ENCODE results near the gene ROPN1L.

The ROPN1L gene

DNA sequence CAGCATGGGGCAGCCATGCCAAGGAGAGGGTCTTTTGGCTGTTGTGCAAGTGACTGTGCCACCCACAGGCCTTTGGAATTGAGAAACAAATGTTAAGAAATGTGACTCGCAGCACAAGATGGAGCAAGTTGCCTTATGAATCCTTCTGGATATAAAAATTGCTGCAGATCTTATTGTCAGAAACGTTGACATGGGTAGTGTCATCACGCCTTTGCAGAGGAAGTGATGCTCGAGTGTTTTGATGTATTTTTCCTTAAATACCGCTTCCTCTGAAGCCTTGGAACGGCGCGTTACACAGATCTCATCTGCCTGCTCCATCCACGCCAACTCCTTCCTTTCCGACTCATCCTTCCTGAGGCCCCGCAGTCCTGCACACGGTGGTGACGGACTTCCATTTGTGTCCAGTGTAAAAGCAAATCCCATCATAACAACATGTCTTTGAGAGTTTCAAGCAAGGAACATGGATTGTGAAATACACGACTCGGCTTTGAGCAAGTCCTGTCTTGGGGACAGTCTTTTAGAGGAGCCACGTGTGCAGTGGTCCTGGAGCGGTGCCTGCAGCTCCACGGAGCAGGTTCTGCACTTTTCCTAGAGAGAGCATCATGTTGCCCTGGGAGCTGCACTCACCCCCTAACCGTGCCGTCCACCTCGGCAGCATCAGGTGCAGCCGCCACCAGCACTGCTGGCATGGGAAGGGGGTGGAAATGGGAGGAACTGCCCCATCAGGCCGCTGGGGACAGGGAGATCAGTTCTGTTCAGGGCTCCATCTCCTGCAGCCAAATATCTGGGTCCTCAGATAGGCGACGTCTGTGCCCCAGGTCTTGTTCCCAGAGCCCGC is 15.1 kb downstream of the ROPN1L start:
- no peak for DNase-seq (ENCODE audit: extremely low read depth in 1 of 2, low read depth in 1 of 2)

DNA sequence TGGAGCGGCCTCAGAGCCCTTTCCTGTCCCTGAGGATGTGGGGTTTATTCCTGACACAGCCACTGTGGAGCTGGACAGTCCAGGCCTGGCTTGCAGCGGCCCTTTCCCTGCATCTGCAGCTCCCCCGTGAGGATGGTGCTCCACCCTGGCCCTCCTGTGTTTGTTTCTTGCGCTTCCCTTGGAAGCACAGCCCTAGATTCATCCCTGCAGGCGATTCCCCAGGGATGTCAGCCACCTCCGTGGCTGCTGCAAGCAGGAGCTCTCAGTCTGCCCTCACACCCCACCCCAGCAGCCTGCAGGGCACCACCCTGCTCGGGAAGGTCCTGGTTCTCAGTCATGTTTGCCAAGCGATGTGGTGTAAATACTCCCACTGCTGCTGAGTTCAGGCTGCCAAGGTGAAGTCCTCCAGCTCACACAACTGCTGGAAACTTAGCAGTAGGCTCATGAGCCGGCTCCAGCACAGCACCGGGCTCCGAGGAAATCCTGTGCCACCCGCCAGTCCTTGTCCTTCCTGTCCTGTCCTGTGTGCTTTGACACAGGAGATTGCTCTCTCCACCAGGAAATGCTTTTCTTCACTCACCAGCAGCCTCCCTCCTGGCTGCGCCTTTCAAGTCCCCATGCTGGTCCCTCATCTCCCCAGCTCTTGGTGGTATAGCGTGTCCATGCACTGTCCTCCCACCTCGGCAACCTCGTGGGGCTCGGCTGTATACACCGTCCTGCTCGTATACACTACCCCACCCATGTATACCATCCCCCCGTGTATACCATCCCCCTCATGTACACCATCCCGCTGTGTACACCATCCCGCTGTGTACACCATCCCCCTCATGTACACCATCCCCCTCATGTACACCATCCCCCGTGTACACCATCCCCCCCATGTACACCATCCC is 16.2 kb downstream of the ROPN1L start:
- no peak for DNase-seq (ENCODE audit: extremely low read depth in 1 of 2, low read depth in 1 of 2)

DNA sequence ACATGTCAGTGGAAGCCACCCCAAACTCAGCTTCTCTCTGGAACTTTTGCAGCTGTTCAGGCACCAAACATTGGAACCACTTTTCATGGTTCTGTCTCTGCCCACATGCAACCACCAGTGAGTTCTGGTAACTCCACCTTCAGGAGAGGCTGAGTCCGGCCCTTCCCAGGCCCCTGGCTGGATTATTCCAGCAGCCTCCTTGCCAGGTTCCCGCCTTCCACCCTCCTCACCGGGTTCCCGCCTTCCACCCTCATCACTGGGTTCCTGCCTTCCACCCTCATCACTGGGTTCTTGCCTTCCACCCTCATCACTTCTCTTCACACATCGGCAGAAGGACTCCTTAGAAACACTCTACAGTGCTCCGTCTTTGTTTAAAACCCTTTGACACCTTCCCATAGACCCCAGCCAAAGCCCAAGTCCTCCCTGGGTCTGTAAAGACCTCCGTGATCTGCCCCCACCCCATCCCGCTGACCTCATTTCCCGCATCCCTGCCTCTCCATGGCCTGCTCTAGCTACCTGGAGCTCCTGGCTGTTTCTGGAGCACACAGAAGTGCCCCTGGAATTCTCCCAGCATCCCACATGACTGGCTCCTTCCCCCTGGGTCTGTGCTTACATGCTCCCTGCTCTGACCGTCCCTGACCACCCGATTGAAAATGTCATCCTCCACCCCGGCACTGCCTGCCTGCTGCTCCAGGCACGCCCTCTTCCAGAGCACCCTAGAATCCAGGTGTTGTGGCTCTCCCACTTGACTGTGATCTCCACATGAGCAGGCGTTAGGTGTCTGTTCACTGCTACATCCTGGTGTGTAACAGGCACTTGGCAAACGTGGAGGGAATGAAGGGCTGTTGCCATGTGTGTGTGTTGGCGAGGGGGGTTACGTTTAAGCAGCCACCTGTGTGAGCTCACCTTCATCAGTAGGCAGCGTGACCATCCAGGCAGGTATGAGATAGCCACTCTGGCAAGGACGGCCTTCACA is 17.7 kb downstream of the ROPN1L start:
- no peak for DNase-seq (ENCODE audit: extremely low read depth in 1 of 2, low read depth in 1 of 2)

DNA sequence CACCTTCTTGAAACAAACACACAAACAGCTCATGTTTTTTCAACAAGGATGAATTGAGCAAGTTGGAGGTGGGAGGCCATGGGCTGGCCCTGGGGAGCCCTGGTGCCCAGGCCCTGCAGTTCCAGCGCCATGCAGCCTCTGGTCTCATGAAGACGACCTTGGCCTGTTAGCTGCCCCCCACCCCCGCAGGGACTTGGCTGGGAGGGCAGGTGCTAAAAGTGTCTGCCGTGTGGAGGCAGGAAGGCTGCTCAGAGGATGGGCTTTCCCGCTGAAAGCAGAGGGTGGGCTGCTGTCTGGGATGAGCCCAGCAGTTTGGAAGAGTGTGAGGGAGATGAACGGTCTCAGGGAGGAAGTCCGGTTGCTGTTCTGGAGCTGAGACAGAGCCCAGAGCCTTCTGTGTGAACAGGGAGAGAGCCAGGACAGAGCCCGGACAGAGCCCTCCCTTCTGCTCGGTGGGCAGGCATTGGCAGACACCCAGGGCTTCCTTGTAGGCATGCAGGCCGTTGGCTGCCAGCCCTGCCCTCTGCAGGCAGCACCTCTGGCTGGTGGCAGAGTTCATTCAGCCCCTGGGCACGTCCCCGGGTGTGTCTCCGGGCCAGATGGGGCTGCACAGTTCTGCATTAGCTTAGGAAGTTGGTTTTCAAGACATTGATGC is 18.7 kb downstream of the ROPN1L start:
- DNase-seq (ENCODE audit: extremely low read depth in 1 of 2, low read depth in 1 of 2), result no peak

DNA sequence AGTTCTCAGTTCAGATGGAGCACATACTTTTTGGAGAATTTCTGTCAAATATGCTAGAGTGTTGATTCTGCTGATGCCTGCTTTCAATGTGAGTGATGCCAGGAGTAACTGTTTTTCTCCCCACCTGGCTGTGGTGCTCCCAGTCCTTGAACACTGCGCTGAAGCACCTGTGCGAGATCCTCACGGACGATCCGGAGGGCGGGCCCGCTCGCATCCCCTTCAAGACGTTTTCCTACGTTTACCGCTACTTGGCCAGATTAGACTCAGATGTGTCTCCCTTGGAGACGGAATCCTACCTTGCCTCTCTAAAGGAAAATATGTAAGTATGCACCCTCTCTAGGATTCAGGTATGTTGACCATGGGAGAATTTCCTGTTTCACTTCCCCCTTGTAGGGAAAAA is 19.4 kb downstream of the ROPN1L start:
- no peak for DNase-seq (ENCODE audit: extremely low read depth in 1 of 2, low read depth in 1 of 2)

DNA sequence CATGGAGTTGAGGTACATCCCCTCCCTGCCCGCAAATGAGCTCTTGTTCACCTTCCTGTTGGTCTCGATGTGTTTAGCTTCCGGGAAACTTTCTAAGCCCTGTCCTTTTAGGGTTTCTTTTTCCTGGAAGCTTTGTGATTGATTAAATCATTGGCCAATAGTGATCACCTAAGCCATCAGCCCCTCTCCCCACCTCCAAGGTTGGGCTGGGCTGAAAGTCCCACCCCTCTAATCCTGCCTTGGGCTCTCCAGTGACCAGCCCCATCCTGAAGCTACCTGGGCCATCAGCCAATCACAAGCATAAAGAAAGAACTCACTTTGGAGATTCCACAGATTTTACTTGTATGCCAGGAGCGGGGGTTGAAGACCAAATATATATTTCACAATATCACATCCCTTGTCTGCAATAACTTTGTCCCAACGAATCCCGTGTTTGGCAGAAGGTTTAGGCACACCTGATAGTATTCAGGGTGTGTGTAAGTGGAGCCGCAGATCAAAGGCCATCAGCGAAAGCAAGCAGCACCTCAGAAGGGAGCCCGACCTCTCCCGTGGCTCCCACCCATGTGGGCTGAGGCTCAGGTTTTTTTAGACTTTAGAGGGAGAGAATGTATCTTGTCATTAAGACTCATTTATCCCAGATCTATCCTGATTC is 20.4 kb downstream of the ROPN1L start:
- DNase-seq (ENCODE audit: extremely low read depth in 1 of 2, low read depth in 1 of 2), result no peak

DNA sequence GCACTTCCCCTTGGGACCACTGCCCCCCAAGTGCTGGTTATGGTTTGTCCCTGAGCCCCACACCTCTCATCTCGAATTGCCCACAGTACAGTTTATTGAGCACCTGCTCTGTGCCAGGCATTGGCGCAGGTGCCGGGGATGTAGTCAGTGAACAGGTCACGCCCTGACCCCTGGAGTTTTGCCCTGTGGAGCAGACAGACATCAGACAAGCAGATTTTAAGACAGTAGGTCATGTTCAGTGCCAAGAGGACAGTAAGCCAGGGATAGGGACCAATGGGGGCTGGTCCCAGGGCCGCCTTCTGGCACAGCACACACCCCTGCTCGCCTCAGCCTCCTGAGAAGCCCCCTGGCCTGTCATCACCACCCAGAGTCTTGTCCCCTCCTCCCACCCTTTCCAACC is 21.9 kb downstream of the ROPN1L start:
- DNase-seq (ENCODE audit: extremely low read depth in 1 of 2, low read depth in 1 of 2), result no peak

DNA sequence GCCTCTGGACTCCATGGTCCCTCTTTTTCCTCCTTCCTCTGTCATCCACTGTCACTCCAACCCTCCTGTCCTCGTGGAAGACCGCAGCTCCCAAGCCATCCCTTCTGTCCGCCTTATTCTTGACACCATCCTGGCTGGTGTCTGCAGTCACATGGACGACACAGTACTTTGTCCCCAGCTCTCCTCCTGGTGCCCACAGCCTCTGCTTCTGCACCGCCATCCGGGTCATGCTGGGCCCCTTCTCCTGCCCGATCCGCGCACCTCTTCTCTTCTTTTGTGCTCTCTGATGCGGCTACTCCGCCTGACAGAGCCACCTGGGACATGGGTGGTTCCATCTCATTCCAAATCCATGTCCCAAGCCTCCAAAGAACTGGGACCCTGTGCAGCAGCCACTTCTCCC is 22.5 kb downstream of the ROPN1L start:
- no peak for DNase-seq (ENCODE audit: extremely low read depth in 1 of 2, low read depth in 1 of 2)

DNA sequence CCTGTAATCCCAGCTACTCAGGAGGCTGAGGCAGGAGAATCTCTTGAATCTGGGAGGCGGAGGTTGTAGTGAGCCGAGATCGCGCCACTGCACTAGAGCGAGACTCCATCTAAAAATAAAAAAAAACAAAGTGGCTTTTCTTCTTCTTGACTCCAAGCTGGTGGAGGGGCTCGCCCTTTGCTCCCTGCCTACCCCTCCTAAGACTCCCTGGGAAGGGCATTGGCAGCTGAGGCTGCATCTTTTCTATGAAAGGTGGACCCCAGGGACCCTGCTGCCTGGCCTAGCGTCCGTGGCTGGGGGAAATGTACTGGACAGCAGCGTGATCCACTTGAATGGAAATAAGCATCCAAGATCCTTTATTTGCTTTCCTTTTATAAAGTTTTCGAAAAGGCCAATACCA is 24.0 kb downstream of the ROPN1L start:
- DNase-seq (ENCODE audit: extremely low read depth in 1 of 2, low read depth in 1 of 2), result no peak

DNA sequence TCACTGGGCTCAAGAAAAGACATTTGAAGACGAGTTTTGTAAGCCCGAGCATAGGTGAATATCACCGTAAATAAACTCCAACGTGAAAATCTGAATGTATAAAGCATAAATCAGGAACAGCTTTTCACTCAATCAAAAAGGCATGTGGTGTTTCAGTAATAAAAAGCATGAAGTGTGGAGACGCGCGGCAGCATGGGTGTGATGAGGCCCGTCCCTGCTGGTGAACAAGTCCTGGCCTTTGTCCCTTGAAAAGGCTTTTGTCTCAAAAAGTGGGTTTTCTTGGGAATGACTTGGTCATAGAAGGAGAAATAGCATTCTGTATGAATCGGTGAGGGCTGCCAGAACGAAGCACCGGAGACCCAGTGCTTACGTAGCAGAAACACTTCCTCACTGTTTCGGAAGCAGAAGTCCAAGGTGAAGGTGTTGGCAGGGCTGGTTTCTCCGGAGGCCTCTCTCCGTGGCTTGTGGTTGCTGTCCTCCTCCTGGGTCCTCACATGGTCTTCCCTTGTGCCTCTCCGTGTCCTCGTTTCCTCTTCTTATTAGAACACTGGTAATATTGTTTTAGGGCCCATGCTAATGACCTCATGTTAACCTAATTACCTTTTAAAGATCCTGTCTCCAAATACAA is 24.9 kb downstream of the ROPN1L start:
- DNase-seq (ENCODE audit: extremely low read depth in 1 of 2, low read depth in 1 of 2), result no peak

DNA sequence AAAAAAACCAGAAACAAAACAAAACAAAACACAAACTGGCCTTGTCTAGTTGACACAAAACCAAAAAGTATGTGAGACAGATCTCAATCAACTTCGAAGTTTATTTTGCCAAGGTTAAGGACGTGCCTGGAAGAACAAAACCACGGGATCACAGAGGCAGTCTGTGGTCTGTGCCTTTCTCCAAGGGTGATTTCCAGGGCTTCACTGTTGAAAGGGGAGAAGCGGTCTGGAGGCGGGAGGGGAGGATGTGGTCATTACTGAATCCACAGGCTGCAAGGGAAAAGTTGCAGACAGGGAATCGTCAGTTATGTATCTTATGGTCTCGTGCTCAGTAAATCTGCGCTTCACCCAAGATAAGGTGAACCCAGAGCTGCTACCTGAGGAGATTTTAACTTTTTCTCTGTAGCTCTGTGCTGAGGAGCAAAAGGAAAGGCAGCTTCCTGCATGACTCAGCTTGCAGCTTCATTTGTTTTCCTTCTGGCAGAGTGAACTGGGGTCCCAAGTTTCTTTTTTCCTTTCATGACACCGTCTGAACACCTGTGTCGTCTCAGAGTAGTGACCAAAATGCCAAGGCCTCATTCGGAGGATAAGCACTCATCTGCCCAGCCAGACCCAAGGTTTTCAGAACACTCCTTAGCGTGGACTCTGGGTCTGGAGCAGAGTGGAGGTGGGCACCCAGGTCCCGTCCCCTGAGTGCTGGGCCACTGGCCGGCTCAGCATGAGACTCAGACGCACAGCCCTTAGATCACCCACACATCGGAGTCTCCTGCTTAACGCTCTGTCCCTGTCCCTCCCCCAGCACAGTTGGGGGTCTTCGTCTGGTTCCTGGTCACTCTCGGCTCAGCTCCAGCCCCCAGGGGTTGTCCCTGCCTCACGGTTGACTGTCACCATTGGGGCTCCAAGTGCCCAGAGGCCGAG is 25.9 kb downstream of the ROPN1L start:
- no peak for DNase-seq (ENCODE audit: extremely low read depth in 1 of 2, low read depth in 1 of 2)

DNA sequence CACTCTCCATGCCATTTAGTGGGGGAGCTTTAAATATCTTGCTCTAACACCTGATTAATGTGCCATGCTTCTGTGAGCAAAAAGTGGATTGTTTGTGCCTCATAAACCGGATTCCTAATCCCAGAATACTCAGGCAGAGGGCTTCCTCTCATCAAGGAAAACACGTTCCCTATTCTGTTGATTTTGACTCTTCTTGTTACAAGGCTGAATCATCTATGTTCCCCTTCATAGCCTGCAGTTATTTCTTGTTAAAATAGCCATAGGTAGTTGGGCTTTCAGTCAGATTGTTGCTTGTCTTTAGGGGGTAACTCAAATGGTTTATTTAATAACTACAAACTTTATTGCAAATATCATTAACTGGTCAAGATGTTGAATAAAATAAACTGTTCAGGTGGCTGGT is 26.6 kb downstream of the ROPN1L start:
- no peak for DNase-seq (ENCODE audit: extremely low read depth in 1 of 2, low read depth in 1 of 2)

DNA sequence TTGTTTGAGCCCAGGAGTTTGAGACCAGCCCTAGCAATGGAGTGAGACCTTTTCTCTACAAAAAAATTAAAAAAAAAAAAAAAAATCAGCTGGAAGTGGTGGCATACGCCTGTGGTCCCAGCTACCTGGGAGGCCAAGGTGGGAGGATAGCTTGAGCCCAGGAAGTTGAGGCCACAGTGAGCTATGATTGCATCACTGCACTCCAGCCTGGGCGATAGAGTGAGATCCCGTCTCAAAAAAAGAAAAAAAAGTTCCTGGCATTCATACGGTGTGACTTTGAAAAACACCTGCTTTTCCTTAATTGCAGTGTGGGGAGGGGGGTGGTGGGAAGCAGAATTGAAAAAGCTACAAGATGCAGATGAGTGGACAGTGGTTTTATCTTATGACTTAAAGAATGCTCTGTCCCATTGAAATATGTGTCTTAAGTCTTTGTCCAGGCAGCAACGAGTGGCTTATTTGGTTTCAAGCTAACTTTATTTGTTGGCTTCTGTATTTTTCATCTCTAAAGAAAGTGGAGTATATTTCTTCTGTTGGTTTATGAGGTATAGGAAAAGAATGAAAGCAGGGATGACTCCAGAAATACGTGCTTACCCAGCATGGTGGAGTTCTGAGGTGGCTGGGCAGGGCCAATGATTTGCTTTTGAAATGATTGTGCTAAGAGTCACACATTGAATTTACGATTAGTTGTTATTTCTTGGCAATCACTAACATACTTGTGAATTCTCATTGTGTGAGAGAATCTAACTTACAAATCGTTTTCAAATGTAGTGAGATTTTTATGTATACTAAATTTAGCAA is 27.8 kb downstream of the ROPN1L start:
- DNase-seq (ENCODE audit: extremely low read depth in 1 of 2, low read depth in 1 of 2), result no peak

DNA sequence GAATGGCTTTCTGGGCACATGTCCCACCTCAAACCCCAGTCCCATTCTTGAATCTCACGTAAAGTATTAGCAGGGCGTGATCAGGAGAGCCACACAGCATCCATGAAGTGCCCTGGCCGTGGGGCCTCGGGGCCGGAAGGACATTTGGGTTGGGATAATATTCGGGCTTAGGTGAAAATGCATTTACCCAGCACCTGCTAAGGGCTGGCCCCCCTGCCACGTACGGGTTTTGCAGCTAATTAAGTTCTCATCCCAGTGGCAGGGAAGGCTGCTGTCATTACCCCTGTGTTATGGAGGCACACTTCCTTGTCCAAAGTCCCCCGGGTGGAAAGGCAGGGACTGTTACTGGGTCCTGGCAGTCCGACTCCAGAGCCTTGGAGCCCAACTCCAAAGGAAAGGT is 29.0 kb downstream of the ROPN1L start:
- no peak for DNase-seq (ENCODE audit: extremely low read depth in 1 of 2, low read depth in 1 of 2)

DNA sequence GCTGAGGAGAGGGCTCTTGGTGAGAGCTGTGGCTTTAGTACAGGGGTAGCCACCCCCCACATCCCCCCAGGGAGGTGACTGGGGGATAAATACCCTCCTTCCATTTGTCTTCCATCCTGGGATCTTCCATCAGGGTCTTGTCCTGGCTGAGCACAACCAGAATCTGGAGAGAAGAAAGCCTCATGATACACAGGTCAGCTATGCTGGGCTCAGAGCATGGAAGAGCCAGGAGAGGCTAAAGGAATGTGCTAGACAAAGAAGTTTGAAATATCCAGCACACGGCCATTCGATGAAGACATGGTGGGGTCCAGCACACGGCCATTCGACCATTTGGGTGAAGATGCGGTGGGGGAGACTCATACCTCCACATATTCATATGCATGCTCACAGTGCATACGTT is 30.0 kb downstream of the ROPN1L start:
- no peak for DNase-seq (ENCODE audit: extremely low read depth in 1 of 2, low read depth in 1 of 2)

DNA sequence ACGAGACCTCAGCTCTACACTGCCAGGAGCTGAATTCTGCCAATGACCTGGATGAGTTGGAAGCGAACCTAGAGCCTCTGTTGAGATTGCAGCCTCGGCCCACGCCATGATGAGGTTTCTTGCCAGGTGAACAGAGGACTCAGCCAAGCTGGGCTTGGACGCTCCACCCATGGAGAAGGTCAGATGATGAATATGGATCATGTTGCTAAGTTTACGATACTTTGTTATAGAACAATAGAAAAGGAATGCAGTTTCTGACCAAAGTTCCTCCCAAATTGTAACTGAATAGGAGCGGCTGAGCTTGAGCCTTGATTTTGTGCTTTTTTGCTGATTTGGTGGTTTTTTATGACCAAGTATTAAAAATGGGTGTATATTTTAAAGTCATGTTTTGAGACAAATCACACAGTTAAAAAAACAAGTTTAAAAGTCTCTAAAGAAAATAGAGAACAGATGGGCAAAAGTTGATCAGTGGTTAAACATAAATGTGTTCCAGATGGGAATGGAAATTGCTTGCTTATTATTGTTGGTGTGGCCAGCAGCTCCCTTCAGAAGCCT is 32.9 kb downstream of the ROPN1L start:
- DNase-seq (ENCODE audit: extremely low read depth in 1 of 2, low read depth in 1 of 2), result no peak

DNA sequence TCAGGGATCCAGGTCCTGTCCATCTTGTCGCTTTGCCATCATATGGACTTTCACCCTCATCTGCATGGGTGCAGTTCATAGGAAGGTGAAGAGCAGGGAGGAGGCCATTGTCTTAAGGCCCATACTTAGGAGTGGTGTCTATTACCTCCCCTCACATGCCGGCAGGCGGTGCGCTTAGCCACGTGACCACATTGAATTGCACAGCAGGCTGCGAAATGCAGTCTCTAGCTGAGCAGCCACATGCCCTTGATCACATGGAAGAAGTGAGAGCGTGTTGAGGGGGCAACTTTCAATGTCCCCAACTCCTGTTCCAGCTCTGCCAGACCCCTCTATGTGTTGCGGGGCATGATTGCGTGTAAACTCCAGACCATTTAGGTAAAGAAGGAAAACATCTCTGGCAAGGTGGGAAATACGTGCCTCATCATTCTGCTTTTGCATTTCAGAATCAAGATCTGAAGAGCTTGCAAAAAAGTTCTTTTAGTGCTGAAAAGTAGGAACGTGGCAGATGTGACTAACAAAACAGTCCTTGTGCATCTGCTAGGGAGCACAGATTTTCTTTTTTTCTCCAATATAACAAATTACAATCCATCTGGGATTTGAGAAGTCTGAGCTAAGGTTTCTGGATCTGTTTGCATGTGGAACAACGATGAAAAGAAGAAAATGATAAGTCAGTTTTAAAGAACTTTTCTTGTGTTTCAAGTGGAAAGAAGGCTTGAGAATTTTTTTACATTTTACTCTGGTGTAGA is 34.4 kb downstream of the ROPN1L start:
- DNase-seq (ENCODE audit: extremely low read depth in 1 of 2, low read depth in 1 of 2), result no peak
